Dermis lymphatic vessel endothelial cell (primary cell): Measurements from ENCODE around the gene PRRC2B. TPM values are rescaled to one million over a fixed set of nuclear protein-coding genes. Genes with fewer than 3 reads are reported as not detected.

ENCODE experiments used
- total RNA-seq: library from RNA; depleted of rRNA; stranded (reverse); fragments of >200 nt; gene quantifications from 2 replicates; pipeline ENCODE4 v1.2.1, GENCODE V29; 2014

The PRRC2B gene
- total RNA-seq, result 31.3 and 46.1 TPM in 2 replicates

DNA sequence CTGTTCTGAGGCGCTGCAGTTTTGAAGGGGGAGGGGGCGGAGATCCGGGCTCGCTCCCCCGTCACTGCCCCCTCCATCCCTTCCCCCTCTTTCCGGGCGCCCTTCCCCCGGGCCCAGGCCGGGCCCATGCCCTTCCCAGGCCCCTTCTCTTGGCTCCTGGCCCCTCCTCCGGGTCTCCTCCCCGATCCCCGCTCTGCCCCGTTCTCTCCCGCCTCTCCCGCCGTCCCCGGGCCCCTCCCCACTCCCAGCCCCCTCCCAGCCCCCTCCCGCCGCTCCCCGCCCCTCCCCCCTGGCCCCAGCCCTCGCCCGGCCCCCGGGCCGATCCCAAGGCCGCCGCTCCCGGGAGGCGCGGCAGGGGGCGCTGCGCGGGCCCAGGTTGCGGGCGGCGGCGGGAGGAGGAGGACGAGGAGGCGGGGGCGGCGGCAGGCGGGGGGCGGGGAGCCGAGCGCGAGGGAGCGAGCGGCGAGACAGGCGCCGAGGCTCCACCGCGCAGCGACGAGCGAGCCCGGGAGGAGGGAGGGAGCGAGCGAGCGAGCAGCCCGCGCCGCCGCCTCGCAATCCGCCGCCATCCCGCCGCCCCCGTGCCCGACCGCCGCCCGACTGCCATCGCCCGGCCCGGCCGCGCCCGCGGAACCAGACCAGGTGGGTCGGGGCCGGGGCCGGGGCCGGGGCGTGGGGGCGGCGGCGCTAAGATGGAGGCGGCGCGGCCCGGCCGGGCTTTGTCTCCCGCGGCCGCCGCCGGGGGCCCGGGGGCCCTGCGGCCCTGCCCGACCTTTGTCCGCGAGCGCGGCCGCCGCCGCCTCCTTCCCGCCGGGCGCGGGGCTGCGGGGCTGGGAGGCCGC lies at the start of gene PRRC2B:
TSS of gene PRRC2B (plus strand) at position 465 of the 842 bp plus-strand sequence. CDS start 36,059 bp downstream, outside the sequence.

DNA sequence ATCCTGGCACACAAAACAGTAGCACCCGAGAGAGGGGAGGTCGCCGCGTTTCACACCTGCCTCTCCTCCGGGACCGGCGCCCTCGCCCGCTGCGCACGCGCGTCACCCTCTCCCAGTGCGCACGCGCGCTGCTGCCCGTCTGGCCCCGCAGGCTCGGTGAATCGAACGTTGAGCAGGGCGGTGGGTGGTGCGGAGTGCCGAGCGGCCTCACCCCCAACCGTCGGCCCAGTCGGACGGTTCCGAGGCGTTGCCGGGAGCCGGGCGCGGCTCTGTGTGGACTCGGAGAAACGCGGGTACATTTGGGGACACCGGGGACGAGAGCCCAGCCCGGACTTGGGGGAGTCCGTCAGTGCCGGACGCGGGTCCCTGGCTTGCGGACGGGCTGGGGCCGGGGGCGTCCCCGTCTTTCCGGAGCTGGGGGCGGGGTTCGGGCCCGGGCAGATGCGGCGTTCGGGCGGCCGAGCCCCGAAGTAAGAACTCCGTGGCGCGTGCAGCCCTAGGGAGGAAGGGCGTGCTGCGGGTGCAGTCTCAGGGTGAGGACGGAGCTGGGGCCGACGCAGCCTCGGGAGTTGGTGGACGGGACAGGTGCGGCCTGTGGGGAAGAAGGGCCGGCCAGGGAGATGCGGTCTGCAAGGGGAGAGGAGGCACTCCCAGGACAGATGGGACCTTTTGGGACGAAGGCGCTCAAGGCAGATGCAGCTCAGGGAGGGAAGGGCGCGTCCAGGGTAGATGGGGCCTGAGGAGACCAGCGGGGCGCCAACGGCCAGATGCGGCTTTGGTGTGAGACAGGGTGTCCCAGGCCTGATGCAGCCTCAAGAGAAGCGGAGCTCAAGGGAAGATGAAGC lies 109.1 kb downstream of the PRRC2B start, which contains the start of gene POMT1:
TSS of gene POMT1 (plus strand) at position 138 of the 845 bp plus-strand sequence. CDS start 1,301 bp downstream, outside the sequence.

GRCh38 chr9:131530920-131531832 lies 137.3 kb downstream of the PRRC2B start, which contains the start of gene UCK1:
UCK1 (minus strand) TSS chr9:131531263; CDS start chr9:131531174, 89 bp downstream.

GRCh38 chr9:131545003-131545785 lies 151.3 kb downstream of the PRRC2B start, which contains the start of gene PRRT1B:
PRRT1B (plus strand) TSS chr9:131545523; CDS start chr9:131545616, 93 bp downstream.

Other genes starting within 250 kb of the PRRC2B start
- gene FAM78A, start 117.6 kb upstream of the PRRC2B start, total RNA-seq, result 2.8 and 3.7 TPM in 2 replicates
- 2.1 and 2.6 TPM in 2 replicates for gene PLPP7, start 104.4 kb upstream of the PRRC2B start, total RNA-seq
- gene POMT1, start 108.8 kb downstream of the PRRC2B start, total RNA-seq, result 22.9 and 28.0 TPM in 2 replicates
- gene UCK1, start 137.2 kb downstream of the PRRC2B start, total RNA-seq, result 14.3 and 17.7 TPM in 2 replicates
- gene PRRT1B, start 151.4 kb downstream of the PRRC2B start, total RNA-seq, result not detected in 2 replicates